Mesodermal cell (in vitro differentiated cells): Measurements from ENCODE around the gene TRNP1.

Experiments
- H3K27ac ChIP-seq: 2 replicates; pipeline ENCODE4 v1.7.0; 2013; ENCODE audit warnings: mild to moderate bottlenecking, low read depth, low read length, moderate library complexity; ENCODE audit not compliant: severe bottlenecking
- H3K36me3 ChIP-seq: 2 replicates; pipeline ENCODE4 v1.7.1; 2013; ENCODE audit warnings: mild to moderate bottlenecking, low read length, moderate library complexity; ENCODE audit not compliant: control insufficient read depth, insufficient read depth
- H3K4me1 ChIP-seq: one replicate; pipeline ENCODE4 v1.7.1; 2013; ENCODE audit warnings: mild to moderate bottlenecking, low read length; ENCODE audit not compliant: insufficient read depth, control insufficient read depth, poor library complexity, severe bottlenecking
- H3K4me3 ChIP-seq: 2 replicates; pipeline ENCODE4 v1.7.0; 2013; ENCODE audit warnings: low read length, control low read depth, mild to moderate bottlenecking; ENCODE audit not compliant: insufficient read depth, poor library complexity, severe bottlenecking; ENCODE audit errors: extremely low read depth
- H3K9me3 ChIP-seq: 2 replicates; pipeline ENCODE4 v1.7.1; 2013; ENCODE audit warnings: mild to moderate bottlenecking, low read length, moderate library complexity; ENCODE audit not compliant: control insufficient read depth
- WGBS, 2 experiments: methylation state at CpG; one replicate each; pipeline ENCODE4 v1.1.5; 2013; ENCODE audit warnings: missing lambda C conversion rate in 2 of 2; ENCODE audit not compliant: insufficient coverage in 2 of 2; 5-methylcytosine and 5-hydroxymethylcytosine counted together

Gene TRNP1

DNA sequence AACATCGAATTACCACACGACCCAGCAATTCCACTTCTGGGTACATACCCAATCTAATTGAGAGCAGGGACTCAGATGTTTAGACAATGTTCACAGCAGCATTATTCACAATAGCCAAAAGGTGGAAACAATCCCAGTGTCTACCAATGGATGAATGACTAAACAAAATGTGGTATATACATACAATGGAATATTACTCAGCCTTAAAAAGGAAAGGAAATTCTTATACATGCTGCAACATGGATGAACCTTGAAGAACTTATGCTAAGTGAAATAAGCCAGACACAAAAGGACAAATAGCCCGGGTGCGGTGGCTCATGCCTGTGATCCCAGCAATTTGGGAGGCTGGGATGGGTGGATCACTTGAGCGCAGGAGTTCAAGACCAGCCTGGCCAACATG lies 40.1 kb upstream of the TRNP1 start:
- H3K27ac ChIP-seq: no peak overlapping the region
- no peaks in the 10 kb centered on the region for H3K9me3 ChIP-seq
- 95 to 98% methylated on average over 4 to 5 of the region's 5 CpGs for WGBS, 2 experiments
- H3K4me3 ChIP-seq: no peak overlapping the region
- H3K4me1 ChIP-seq: no peaks in the 10 kb centered on the region
- H3K36me3 ChIP-seq: peaks cover 2% of the 10 kb centered on the region

DNA sequence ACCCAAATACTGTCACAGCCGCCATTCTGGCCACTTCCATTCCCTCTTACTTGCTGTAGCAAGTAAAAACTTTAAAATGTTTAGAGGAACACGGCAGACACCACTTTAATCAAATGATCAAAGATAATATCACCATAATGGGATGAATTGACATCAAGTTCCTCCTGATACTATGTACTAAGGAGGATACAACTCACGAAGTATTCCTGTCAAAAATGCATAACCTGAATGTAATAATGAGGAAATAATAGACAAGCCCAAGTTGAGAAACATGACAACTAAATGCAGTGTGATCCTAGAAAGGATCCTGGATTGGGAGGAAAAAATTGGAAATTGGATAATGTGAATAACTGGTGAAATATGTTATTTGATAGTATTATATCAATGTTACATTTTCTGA lies 37.2 kb upstream of the TRNP1 start:
- Histone ChIP-seq H3K4me3 (no peak overlapping the region), H3K36me3 (no peaks in the 10 kb centered on the region), H3K27ac (no peak overlapping the region), H3K4me1 (no peaks in the 10 kb centered on the region), H3K9me3 (no peaks in the 10 kb centered on the region)
- WGBS, 2 experiments: 83% methylated on average over 1 of the region's 3 CpGs; no CpG with 5 or more reads in 1 of the 2 experiments

DNA sequence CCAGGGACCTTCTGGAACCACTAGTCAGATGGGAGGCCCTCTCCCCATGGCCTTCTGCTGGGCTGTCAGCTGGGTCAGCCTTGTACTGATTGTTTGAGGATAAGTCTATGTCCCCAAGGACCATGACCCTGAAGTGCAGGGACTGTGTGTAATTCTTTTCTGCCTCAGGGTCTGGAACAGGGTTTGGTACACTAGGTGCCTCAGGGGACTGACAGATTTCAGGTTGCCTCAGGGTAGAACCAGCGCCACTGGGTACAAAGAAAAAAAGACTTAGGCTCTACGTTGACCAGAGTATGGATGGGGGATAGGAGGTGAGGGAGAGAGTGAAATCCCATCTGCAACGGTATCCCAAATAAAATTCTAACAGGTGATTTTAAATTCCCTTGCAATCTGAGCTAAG lies 36.2 kb upstream of the TRNP1 start:
- no peaks in the 10 kb centered on the region for H3K9me3 ChIP-seq
- no peak overlapping the region for H3K27ac ChIP-seq
- WGBS, 2 experiments: 87% methylated on average over 3 of the region's 3 CpGs; no CpG with 5 or more reads in 1 of the 2 experiments
- no peaks in the 10 kb centered on the region for H3K36me3 ChIP-seq
- H3K4me3 ChIP-seq: no peak overlapping the region
- no peaks in the 10 kb centered on the region for H3K4me1 ChIP-seq

DNA sequence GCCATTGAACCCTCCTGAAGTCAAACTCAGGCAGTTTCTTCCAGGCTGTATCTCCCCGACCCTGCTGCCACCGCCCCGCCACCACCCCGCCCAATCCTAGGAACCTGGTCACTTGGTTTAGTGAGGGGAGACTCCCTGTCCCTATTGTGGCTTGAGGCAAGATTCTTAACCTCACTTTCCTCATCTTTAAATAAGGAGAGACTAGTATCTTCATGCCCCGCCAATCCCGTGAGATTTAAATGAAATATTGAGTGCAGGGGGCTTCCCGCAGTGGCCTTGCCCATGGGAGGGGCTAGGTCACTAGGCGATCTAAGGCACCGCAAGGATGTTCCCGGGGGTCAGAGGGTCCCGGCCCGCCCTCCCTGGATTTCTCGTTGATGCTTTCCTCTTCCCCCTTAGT lies 34.2 kb upstream of the TRNP1 start:
- 28 to 42% methylated on average over 8 to 9 of the region's 13 CpGs for WGBS, 2 experiments
- H3K4me1 ChIP-seq: no peaks in the 10 kb centered on the region
- H3K9me3 ChIP-seq: no peaks in the 10 kb centered on the region
- H3K4me3 ChIP-seq: peak overlapping the region; percentile 23
- H3K27ac ChIP-seq: no peak overlapping the region
- no peaks in the 10 kb centered on the region for H3K36me3 ChIP-seq

DNA sequence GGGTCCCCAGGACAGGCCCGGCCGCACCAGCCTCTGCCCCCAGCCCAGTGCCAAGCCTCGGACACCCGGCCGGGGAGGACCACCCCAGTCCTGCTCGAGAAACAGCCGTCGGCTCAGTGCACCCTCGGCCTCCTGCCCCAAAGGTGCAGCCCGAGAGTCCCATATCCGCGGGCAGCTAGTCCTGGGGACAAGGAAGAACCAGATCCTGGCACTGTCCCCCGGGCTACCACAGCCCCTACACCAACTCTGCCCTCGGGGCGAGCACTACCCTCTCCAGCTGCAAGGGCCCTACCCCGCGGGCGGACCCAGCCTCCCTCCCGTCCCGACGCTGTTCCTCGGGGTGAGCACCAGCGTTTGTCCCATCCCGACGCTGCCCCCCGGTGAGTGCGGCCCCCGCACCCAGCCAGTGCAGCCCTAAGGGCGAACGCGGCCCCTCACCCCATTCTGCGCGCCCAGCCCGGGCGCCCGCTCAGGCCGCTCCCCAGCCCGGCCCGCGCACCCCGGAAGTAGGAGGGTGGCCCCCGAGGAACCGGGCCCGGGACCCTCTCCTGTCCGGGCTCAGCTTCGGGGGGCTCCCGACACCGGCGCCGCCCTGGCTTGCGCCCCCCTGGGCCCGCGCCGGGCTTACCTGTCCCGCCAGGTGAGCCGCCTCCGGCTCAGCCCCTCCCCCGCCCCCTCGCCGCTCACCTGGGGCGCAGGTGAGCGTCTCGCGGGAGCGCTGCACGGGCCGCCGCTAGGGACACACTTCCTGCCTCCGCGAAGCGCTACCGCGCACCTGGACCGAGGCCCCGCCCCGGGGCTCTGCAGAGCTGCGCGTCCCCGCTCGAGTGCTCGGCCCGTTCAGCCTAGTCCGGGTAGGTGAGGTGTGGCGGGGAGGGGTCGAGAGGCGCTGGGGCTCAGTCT lies 33.5 kb upstream of the TRNP1 start, which contains the start of gene KDF1:
KDF1 (minus strand) TSS at position 747 of the 903 bp plus-strand sequence. CDS start 8,088 bp downstream, outside the sequence.
- H3K4me3 ChIP-seq: peak within 1 kb of the TSS; percentile 23
- H3K36me3 ChIP-seq: no peaks in the 10 kb centered on the region
- H3K9me3 ChIP-seq: no peaks in the 10 kb centered on the region
- H3K4me1 ChIP-seq: no peaks in the 10 kb centered on the region
- 3% methylated on average over 61 to 66 of the region's 86 CpGs for WGBS, 2 experiments
- no peak within 1 kb of the TSS for H3K27ac ChIP-seq

DNA sequence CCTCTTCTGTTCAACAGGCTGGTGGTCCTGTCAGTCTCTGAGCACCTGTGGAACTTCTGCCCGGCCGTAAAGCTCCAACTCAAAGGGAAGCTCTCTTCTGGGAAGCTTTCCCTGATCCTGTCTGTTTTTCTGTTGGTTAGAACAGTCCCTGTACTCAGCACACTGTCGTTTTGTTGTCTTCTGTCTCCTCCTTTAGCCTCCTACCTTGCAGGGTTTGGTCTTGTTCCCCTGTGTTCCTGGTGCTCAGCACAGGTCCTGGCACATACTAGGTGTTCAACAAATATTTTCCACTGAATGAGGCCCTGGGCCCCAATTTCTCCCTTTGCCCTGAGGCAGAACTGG lies 32.9 kb upstream of the TRNP1 start:
- H3K9me3 ChIP-seq: no peaks in the 10 kb centered on the region
- no peak overlapping the region for H3K4me3 ChIP-seq
- 15 to 19% methylated on average over 3 of the region's 3 CpGs for WGBS, 2 experiments
- H3K27ac ChIP-seq: no peak overlapping the region
- H3K4me1 ChIP-seq: no peaks in the 10 kb centered on the region
- H3K36me3 ChIP-seq: no peaks in the 10 kb centered on the region

DNA sequence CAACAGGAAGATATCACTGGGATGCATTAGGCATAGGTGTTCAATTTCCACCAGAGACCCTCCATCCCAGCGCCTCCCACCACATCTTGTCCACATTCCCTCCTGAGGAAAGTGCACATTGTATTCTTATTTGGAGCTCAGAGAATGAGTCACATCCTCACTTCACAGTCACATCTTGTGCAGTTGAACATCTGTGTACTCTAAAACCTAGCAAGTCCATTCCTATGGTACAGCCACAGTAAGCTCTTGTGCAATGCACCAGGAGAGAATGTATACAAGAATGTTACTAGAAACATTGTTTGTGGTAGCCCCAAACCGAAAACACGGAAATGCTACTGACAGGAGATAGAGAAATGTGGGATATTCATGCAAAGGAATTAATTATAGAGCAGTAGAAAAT lies 31.7 kb upstream of the TRNP1 start:
- WGBS, 2 experiments: 68 to 82% methylated on average over 2 to 3 of the region's 3 CpGs
- H3K4me3 ChIP-seq: no peak overlapping the region
- H3K4me1 ChIP-seq: no peaks in the 10 kb centered on the region
- no peaks in the 10 kb centered on the region for H3K9me3 ChIP-seq
- no peaks in the 10 kb centered on the region for H3K36me3 ChIP-seq
- no peak overlapping the region for H3K27ac ChIP-seq

DNA sequence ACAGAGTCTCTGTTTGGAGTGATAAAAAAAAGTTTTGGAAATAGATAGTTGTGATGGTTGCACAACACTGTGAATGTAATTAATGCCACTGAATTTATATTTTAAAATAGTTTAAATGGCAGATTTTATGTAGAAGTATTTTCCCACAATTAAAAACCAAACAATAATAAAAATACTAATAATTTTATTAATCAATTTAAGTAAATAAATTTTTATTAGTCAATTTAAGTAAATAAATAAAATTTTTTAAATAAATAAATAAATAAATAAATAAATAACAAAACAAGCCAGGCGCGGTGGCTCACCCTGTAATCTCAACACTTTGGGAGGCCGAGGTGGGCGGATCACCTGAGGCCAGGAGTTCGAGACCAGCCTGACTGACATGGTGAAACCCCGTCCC lies 28.3 kb upstream of the TRNP1 start:
- Histone ChIP-seq H3K36me3 (no peaks in the 10 kb centered on the region), H3K4me3 (no peak overlapping the region), H3K9me3 (no peaks in the 10 kb centered on the region), H3K4me1 (no peaks in the 10 kb centered on the region), H3K27ac (no peak overlapping the region)
- WGBS, 2 experiments: 91 to 94% methylated on average over 4 to 6 of the region's 6 CpGs

DNA sequence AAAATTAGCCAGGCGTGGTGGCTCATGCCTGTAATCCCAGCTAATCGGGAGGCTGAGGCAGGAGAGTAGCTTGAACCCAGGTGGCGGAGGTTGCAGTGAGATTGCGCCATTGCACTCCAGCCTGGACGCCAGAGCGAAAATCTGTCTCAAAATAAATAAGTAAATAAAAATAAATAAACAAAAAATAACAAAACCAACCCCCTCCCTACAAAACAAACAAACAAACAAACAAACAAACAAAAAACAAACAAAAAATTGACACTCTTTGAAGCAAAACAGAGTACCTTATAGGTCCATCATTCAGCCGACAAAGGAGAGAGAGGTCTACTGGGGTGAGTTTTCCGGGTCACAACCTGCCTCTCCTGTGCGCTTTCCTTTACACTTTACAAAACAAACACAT lies 27.9 kb upstream of the TRNP1 start:
- H3K4me1 ChIP-seq: no peaks in the 10 kb centered on the region
- no peaks in the 10 kb centered on the region for H3K36me3 ChIP-seq
- WGBS, 2 experiments: 91 to 94% methylated on average over 2 to 3 of the region's 9 CpGs
- H3K4me3 ChIP-seq: no peak overlapping the region
- H3K27ac ChIP-seq: no peak overlapping the region
- H3K9me3 ChIP-seq: no peaks in the 10 kb centered on the region

DNA sequence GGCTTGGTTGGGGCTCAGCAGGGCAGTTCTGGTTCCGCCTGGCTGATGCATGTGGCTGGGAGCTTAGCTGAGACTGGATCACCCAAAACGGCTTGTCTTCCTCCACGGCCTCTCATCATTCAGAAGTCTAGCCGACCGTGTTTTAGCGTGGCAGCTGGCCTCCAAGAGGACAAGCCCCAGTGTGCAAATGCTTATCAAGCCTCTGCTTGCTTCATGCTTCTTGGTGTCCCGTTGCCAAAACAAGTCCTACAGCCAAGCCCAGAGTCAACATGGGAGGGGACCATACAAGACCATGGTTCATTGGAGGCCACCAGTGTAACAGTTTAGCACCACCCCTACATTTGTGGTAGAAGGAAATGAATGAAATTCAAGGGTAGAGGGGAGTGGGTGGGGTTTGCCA lies 22.7 kb upstream of the TRNP1 start:
- no peaks in the 10 kb centered on the region for H3K36me3 ChIP-seq
- 89 to 92% methylated on average over 6 to 7 of the region's 7 CpGs for WGBS, 2 experiments
- H3K4me3 ChIP-seq: no peak overlapping the region
- H3K27ac ChIP-seq: no peak overlapping the region
- no peaks in the 10 kb centered on the region for H3K9me3 ChIP-seq
- H3K4me1 ChIP-seq: no peaks in the 10 kb centered on the region

DNA sequence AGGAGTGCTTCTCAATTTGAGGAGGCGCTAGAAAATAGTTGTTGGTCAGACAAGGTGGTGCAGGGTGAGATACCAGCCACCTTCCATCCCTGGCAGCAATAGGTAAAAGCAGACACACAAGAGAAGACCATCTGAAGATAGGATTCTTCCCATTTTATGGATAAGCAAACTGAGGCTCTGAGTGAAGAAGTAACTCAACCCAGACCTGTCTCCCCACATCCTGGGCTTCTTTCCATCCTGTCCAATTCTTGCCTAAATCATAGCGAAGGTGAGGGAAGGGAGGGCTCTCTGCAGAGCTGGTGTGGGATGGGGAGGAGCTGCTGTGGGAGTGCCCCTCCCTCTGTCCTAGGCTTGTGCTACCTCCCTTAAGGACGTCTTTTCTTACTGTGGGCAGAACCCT lies 21.9 kb upstream of the TRNP1 start:
- H3K4me1 ChIP-seq: no peaks in the 10 kb centered on the region
- no peak overlapping the region for H3K27ac ChIP-seq
- WGBS, 2 experiments: 86 to 100% methylated on average over 1 of the region's 3 CpGs
- no peaks in the 10 kb centered on the region for H3K36me3 ChIP-seq
- no peaks in the 10 kb centered on the region for H3K9me3 ChIP-seq
- no peak overlapping the region for H3K4me3 ChIP-seq
